GM21576 (cell line): ENCODE data around the gene MCRIP1.

Source experiments
- ATAC-seq: cut with Tn5 transposase; IDR thresholded peaks from one replicate; pipeline ENCODE4 v1.9.1; 2021; ENCODE audit warnings: mild to moderate bottlenecking, moderate library complexity; ENCODE audit not compliant: unreplicated experiment

Gene MCRIP1

GRCh38 chr17:81833160-81833920 is at the start of gene MCRIP1:
Gene MCRIP1 (minus strand): TSS chr17:81833291. CDS start chr17:81824506, 8,785 bp downstream.
- ATAC-seq, result peak; percentile 61

GRCh38 chr17:81879121-81879520 is 46.0 kb upstream of the MCRIP1 start:
- ATAC-seq, result no peak

GRCh38 chr17:81878294-81878693 is 45.2 kb upstream of the MCRIP1 start:
- ATAC-seq, result no peak

- no peak for ATAC-seq
Observed at GRCh38 chr17:81877569-81877968, 44.5 kb upstream of the MCRIP1 start.

- peak; percentile 12 for ATAC-seq
Observed at GRCh38 chr17:81871387-81872230, 38.5 kb upstream of the MCRIP1 start.

- ATAC-seq, result peak; percentile 35
Observed at GRCh38 chr17:81870981-81871386, 37.9 kb upstream of the MCRIP1 start, which contains the start of gene ARHGDIA. Gene ARHGDIA (minus strand): TSS chr17:81871337. CDS start chr17:81869930, 1,407 bp downstream.

- ATAC-seq, result peak; percentile 6
Observed at GRCh38 chr17:81870131-81870980, 37.3 kb upstream of the MCRIP1 start.

- ATAC-seq, result no peak
Observed at GRCh38 chr17:81869221-81870130, 36.4 kb upstream of the MCRIP1 start.

- no peak for ATAC-seq
Observed at GRCh38 chr17:81868674-81869220, 35.7 kb upstream of the MCRIP1 start.

- ATAC-seq, result no peak
Observed at GRCh38 chr17:81867991-81868673, 35.0 kb upstream of the MCRIP1 start.

GRCh38 chr17:81867170-81867990 is 34.3 kb upstream of the MCRIP1 start:
- ATAC-seq, result no peak

- ATAC-seq, result no peak
Observed at GRCh38 chr17:81866440-81867169, 33.5 kb upstream of the MCRIP1 start.

GRCh38 chr17:81865733-81866439 is 32.8 kb upstream of the MCRIP1 start:
- no peak for ATAC-seq

GRCh38 chr17:81865358-81865732 is 32.3 kb upstream of the MCRIP1 start:
- ATAC-seq, result no peak

- ATAC-seq, result no peak
Observed at GRCh38 chr17:81863833-81864768, 31.0 kb upstream of the MCRIP1 start.
